ENCODE results near the gene DLGAP1. TPM values are rescaled to one million over a fixed set of nuclear protein-coding genes. Genes with fewer than 3 reads are reported as not detected.

Gene DLGAP1
- total and polyA plus RNA-seq, 2 donors (not counting 1 experiment from before 2014, with no cell fraction given): 0.07 to 0.61 TPM

DNA sequence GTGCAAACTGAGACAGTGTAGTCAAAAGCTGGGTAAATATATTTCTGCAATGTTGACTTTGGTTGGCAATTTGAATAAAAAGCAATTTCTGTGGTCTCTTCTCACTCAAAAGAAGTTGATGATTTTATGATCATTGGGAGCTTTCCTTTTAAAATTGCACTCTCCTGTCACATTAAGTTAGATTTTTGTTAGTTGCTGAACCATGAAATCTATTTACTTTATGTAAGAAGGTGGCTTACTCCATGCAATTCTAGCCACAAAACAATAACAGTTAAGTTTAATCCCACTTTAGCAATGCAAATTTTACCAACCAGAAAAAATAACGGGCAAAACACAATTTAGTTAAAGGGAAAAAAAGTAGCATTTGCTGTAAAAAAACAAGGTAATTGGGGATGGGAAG lies 48.3 kb downstream of the DLGAP1 start:
- WGBS (ENCODE audit: insufficient coverage): no CpG with 5 or more reads among the region's 1 CpG
- no peak overlapping the region for H3K27ac ChIP-seq (ENCODE audit: low read length in 2 of 2)
- H3K9ac ChIP-seq (ENCODE audit: low read length): no peak overlapping the region
- DNase-seq (no peak), ATAC-seq (ENCODE audit: low read depth) (no peak)
- no peaks in the 10 kb centered on the region for H3K4me1 ChIP-seq (ENCODE audit: control insufficient read depth in 2 of 2, insufficient read depth in 2 of 2, low read length in 2 of 2)
- no peaks in the 10 kb centered on the region for H3K36me3 ChIP-seq (replicated peaks in 1 of 2; ENCODE audit: control extremely low read depth in 1 of 2, control insufficient read depth in 1 of 2, extremely low read depth in 1 of 2, insufficient read depth in 2 of 2, low read length in 1 of 2)
- Mint-ChIP-seq H3K27ac (no peak overlapping the region), H3K27me3 (no peaks in the 10 kb centered on the region), H3K4me3 (no peak overlapping the region), H3K9me3 (ENCODE audit: insufficient read depth) (no peaks in the 10 kb centered on the region), H3K4me1 (no peaks in the 10 kb centered on the region)
- peaks cover 0 to 3% (median 2%) of the 10 kb centered on the region in 3 donors for H3K9me3 ChIP-seq (ENCODE audit: control extremely low read depth in 1 of 3, control insufficient read depth in 2 of 3, insufficient read depth in 1 of 3, low read length in 2 of 3)
- TF ChIP-seq CTCF (IDR thresholded peaks at IDR 0.05) (no peak), EZH2 (IDR thresholded peaks at IDR 0.05; ENCODE audit: borderline replicate concordance, insufficient read depth, low read depth, low read length, poor library complexity, severe bottlenecking) (no peak)
- intact Hi-C loops (cut with micrococcal nuclease): no loop called here
- no peaks in the 10 kb centered on the region for H3K27me3 ChIP-seq (replicated peaks in 1 of 4; ENCODE audit: control extremely low read depth in 1 of 4, control insufficient read depth in 3 of 4, insufficient read depth in 4 of 4, low read length in 3 of 4)
- ChIA-PET POLR2A (no interaction called here), CTCF (no interaction called here)
- H3K4me3 ChIP-seq (ENCODE audit: control extremely low read depth in 1 of 5, extremely low read depth in 1 of 5, insufficient read depth in 1 of 5, low read depth in 2 of 5, low read length in 4 of 5): no peak overlapping the region
- no peaks in the 10 kb centered on the region for H3K79me2 ChIP-seq (ENCODE audit: control insufficient read depth, insufficient read depth, low read length)
- no peaks in the 10 kb centered on the region for H4K20me1 ChIP-seq (ENCODE audit: control insufficient read depth, insufficient read depth, low read length, poor library complexity, severe bottlenecking)
- no peak overlapping the region for H2AFZ ChIP-seq (ENCODE audit: insufficient read depth, low read depth, low read length, poor library complexity, severe bottlenecking)
- no peak overlapping the region for H3K4me2 ChIP-seq (replicated peaks; ENCODE audit: low read depth, low read length, poor library complexity, severe bottlenecking)

GRCh38 chr18:4405965-4406364 lies 49.1 kb downstream of the DLGAP1 start:
- peaks cover 0 to 3% (median 0%) of the 10 kb centered on the region in 3 donors for H3K9me3 ChIP-seq (ENCODE audit: control extremely low read depth in 1 of 3, control insufficient read depth in 2 of 3, insufficient read depth in 1 of 3, low read length in 2 of 3)
- TF ChIP-seq EZH2 (IDR thresholded peaks at IDR 0.05; ENCODE audit: borderline replicate concordance, insufficient read depth, low read depth, low read length, poor library complexity, severe bottlenecking): no peak
- TF ChIP-seq CTCF (IDR thresholded peaks at IDR 0.05): no peak
- H3K4me2 ChIP-seq (replicated peaks; ENCODE audit: low read depth, low read length, poor library complexity, severe bottlenecking): no peak overlapping the region
- Mint-ChIP-seq H3K27me3 (no peaks in the 10 kb centered on the region), H3K4me3 (no peak overlapping the region), H3K4me1 (no peaks in the 10 kb centered on the region), H3K27ac (no peak overlapping the region), H3K9me3 (ENCODE audit: insufficient read depth) (no peaks in the 10 kb centered on the region)
- 92% methylated on average over 4 of the region's 5 CpGs for WGBS (ENCODE audit: insufficient coverage)
- no peak overlapping the region for H3K27ac ChIP-seq (ENCODE audit: low read length in 2 of 2)
- DNase-seq (no peak), ATAC-seq (ENCODE audit: low read depth) (no peak)
- H3K9ac ChIP-seq (ENCODE audit: low read length): no peak overlapping the region
- no peaks in the 10 kb centered on the region for H3K79me2 ChIP-seq (ENCODE audit: control insufficient read depth, insufficient read depth, low read length)
- no peaks in the 10 kb centered on the region for H3K36me3 ChIP-seq (replicated peaks in 1 of 2; ENCODE audit: control extremely low read depth in 1 of 2, control insufficient read depth in 1 of 2, extremely low read depth in 1 of 2, insufficient read depth in 2 of 2, low read length in 1 of 2)
- H4K20me1 ChIP-seq (ENCODE audit: control insufficient read depth, insufficient read depth, low read length, poor library complexity, severe bottlenecking): no peaks in the 10 kb centered on the region
- H2AFZ ChIP-seq (ENCODE audit: insufficient read depth, low read depth, low read length, poor library complexity, severe bottlenecking): no peak overlapping the region
- H3K4me1 ChIP-seq (ENCODE audit: control insufficient read depth in 2 of 2, insufficient read depth in 2 of 2, low read length in 2 of 2): no peaks in the 10 kb centered on the region
- POLR2A ChIA-PET: no interaction called here
- intact Hi-C loops (cut with micrococcal nuclease): no loop called here
- no peaks in the 10 kb centered on the region for H3K27me3 ChIP-seq (replicated peaks in 1 of 4; ENCODE audit: control extremely low read depth in 1 of 4, control insufficient read depth in 3 of 4, insufficient read depth in 4 of 4, low read length in 3 of 4)
- no peak overlapping the region for H3K4me3 ChIP-seq (ENCODE audit: control extremely low read depth in 1 of 5, extremely low read depth in 1 of 5, insufficient read depth in 1 of 5, low read depth in 2 of 5, low read length in 4 of 5)
- CTCF ChIA-PET: no interaction called here
